NT2/D1 (cell line): ENCODE results near the gene GALC.

Experiments
- DNase-seq: peaks from one replicate; pipeline ENCODE4 v3.0.0-alpha.2; 2011; ENCODE audit warnings: low read depth, low spot score
- H3K27me3 ChIP-seq: 2 replicates; pipeline ENCODE4 v1.6.0; 2011; ENCODE audit warnings: mild to moderate bottlenecking; ENCODE audit not compliant: insufficient read length, insufficient read depth
- H3K36me3 ChIP-seq: 2 replicates; pipeline ENCODE4 v1.6.1; 2011; ENCODE audit warnings: mild to moderate bottlenecking, low read length, mixed read lengths; ENCODE audit not compliant: insufficient read depth, insufficient read length
- H3K4me1 ChIP-seq: 2 replicates; pipeline ENCODE4 v1.5.1; 2011; ENCODE audit not compliant: insufficient read depth, insufficient read length
- H3K4me3 ChIP-seq: 2 replicates; pipeline ENCODE4 v1.5.1; 2011; ENCODE audit warnings: low read depth; ENCODE audit not compliant: insufficient read length
- H3K9ac ChIP-seq: 2 replicates; pipeline ENCODE4 v1.6.0; 2011; ENCODE audit warnings: low read depth; ENCODE audit not compliant: insufficient read length
- H3K9me3 ChIP-seq: 2 replicates; pipeline ENCODE4 v1.5.1; 2011; ENCODE audit warnings: mild to moderate bottlenecking, low read length; ENCODE audit not compliant: insufficient read depth
- SUZ12 ChIP-seq: IDR thresholded peaks from 2 replicates; pipeline ENCODE4 v1.6.1; 2011; ENCODE audit not compliant: insufficient read length, insufficient read depth; ENCODE audit errors: extremely low read depth
- YY1 ChIP-seq: IDR thresholded peaks from 2 replicates; pipeline ENCODE4 v1.6.1; 2011; ENCODE audit not compliant: insufficient read length, insufficient read depth
- ZNF274 ChIP-seq: IDR thresholded peaks from 2 replicates; pipeline ENCODE4 v1.6.1; 2011; ENCODE audit warnings: mild to moderate bottlenecking, low read depth, low read length

GALC gene

DNA sequence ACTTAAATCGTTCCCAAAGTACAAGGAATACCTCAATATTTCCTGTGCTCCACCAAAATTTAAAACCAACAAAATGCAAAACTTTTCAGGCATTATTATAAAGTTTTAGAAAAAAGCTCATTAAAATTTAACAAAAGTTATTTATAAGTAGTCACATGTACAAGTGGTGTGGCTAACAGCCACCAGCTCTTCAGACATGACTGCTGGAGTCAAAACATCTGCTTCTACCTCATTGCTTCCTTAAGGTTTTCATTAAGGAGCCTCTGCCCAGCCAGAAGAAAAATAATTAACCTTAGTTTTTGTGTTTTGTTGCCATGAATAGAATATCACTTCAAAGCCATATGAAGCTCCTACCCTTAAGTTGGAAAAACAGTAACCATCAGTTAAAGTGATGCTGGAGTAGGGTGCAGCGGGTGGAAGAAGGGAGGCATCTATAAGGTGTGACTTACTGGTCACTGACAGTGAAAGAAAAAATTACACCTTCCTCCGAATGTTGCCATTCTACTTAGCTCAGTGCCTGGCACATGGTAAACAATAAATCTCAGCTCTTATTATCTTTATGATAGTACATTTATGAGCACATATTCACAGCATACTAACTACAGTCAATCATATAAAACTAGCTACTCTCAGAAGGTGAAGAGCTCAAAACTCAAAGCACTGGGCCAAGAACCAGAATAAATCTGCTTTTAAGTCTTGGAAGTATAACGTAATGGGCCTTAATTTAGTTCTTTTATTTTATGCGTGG is 57.7 kb downstream of the GALC start:
- H3K4me1 ChIP-seq: no peaks in the 10 kb centered on the region
- H3K9ac ChIP-seq: no peak overlapping the region
- no peak for DNase-seq
- no peak overlapping the region for H3K4me3 ChIP-seq
- H3K36me3 ChIP-seq: no peaks in the 10 kb centered on the region
- H3K9me3 ChIP-seq: no peaks in the 10 kb centered on the region
- H3K27me3 ChIP-seq: no peaks in the 10 kb centered on the region
- TF ChIP-seq YY1 (no peak), ZNF274 (no peak), SUZ12 (no peak)

DNA sequence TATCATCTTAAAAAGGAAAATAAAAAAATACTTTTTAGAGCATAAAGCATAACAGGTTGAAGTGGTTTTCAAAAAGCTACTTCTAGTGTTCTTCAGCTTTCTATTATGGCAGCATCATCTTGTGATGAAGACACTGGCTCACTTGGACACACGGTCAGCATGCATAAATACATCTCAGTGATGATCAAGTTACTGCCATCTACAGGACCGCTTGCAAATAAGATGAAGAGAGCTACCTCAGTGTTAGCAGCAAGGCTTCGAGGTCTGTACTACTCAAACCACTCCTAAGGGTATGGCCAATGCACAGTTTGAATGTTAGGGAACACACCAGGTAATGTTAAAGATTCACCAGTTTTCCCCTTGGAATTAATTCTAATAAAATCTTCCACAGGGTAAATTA is 58.8 kb downstream of the GALC start:
- Histone ChIP-seq H3K27me3 (no peaks in the 10 kb centered on the region), H3K4me3 (no peak overlapping the region), H3K4me1 (no peaks in the 10 kb centered on the region), H3K9me3 (no peaks in the 10 kb centered on the region), H3K36me3 (no peaks in the 10 kb centered on the region), H3K9ac (no peak overlapping the region)
- TF ChIP-seq SUZ12: no peak
- TF ChIP-seq YY1: no peak
- TF ChIP-seq ZNF274: no peak
- no peak for DNase-seq

- TF ChIP-seq ZNF274: no peak
- no peak for TF ChIP-seq SUZ12
- TF ChIP-seq YY1: no peak
- Histone ChIP-seq H3K9ac (no peak overlapping the region), H3K4me3 (no peak overlapping the region), H3K9me3 (no peaks in the 10 kb centered on the region), H3K36me3 (no peaks in the 10 kb centered on the region), H3K4me1 (no peaks in the 10 kb centered on the region), H3K27me3 (no peaks in the 10 kb centered on the region)
- DNase-seq: no peak
Measured at GRCh38 chr14:87916886-87917275, 76.1 kb downstream of the GALC start.

- TF ChIP-seq ZNF274 (no peak), YY1 (no peak)
- Histone ChIP-seq H3K27me3 (no peaks in the 10 kb centered on the region), H3K36me3 (no peaks in the 10 kb centered on the region), H3K9me3 (no peaks in the 10 kb centered on the region), H3K9ac (no peak overlapping the region), H3K4me3 (no peak overlapping the region), H3K4me1 (no peaks in the 10 kb centered on the region)
- no peak for DNase-seq
Measured at GRCh38 chr14:87916103-87916885, 76.7 kb downstream of the GALC start.

- Histone ChIP-seq H3K9me3 (peaks cover 8% of the 10 kb centered on the region; the same call in 1 of the 2 replicates), H3K36me3 (no peaks in the 10 kb centered on the region), H3K4me1 (no peaks in the 10 kb centered on the region), H3K27me3 (no peaks in the 10 kb centered on the region), H3K9ac (no peak overlapping the region), H3K4me3 (no peak overlapping the region)
- TF ChIP-seq ZNF274: no peak
- no peak for TF ChIP-seq SUZ12
- TF ChIP-seq YY1: no peak
- DNase-seq: no peak
Measured at GRCh38 chr14:87908550-87908949, 84.4 kb downstream of the GALC start.

- no peaks in the 10 kb centered on the region for H3K36me3 ChIP-seq
- TF ChIP-seq ZNF274 (no peak), YY1 (no peak), SUZ12 (no peak)
- no peaks in the 10 kb centered on the region for H3K9me3 ChIP-seq
- H3K27me3 ChIP-seq: no peaks in the 10 kb centered on the region
- H3K9ac ChIP-seq: no peak overlapping the region
- H3K4me3 ChIP-seq: no peak overlapping the region
- no peak for DNase-seq
- H3K4me1 ChIP-seq: no peaks in the 10 kb centered on the region
Measured at GRCh38 chr14:87901652-87902051, 91.3 kb downstream of the GALC start.

DNA sequence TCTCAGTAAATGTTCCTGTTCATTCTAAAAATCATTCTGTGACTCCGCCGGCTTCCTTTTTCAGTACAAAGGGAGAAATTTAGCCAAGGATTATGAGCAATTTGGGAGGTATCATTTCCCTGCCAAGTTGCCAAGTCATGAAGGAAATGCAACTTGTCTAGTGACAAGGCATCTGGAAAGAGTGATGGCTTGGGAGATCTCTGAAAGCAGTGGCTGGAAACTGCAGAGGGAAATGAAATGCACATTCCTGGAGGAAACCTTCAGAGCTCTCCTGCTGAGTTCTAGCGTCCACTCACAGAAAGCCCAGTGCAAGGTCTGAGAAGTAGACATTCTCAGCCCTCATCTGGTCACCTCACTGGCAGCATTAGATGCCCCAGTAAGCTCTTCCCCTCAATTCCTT is 91.7 kb downstream of the GALC start:
- no peak for DNase-seq

More for the DNA sequence above, 91.7 kb downstream of the GALC start:
- TF ChIP-seq YY1 (no peak), ZNF274 (no peak), SUZ12 (no peak)
- no peak overlapping the region for H3K4me3 ChIP-seq
- no peak overlapping the region for H3K9ac ChIP-seq
- no peaks in the 10 kb centered on the region for H3K36me3 ChIP-seq
- no peaks in the 10 kb centered on the region for H3K4me1 ChIP-seq
- H3K9me3 ChIP-seq: no peaks in the 10 kb centered on the region
- H3K27me3 ChIP-seq: no peaks in the 10 kb centered on the region
